ENCODE results near the gene SMIM36.

- TF ChIP-seq CTCF (IDR thresholded peaks at IDR 0.05; ENCODE audit: low read length) (no peak), EZH2 (IDR thresholded peaks at IDR 0.05; ENCODE audit: borderline replicate concordance, low read length) (no peak)
Measured at GRCh38 chr17:55433029-55433628, 78.1 kb downstream of the SMIM36 start.
